CD4-positive, alpha-beta T cell treated with Interleukin-6 for 4 hours (primary cell): ENCODE measurements around the gene PPP1R16B.

Experiments used
- DNase-seq: peaks from one replicate; pipeline ENCODE4 v3.0.0-alpha.2; 2020; ENCODE audit warnings: mixed read lengths

PPP1R16B gene

DNA sequence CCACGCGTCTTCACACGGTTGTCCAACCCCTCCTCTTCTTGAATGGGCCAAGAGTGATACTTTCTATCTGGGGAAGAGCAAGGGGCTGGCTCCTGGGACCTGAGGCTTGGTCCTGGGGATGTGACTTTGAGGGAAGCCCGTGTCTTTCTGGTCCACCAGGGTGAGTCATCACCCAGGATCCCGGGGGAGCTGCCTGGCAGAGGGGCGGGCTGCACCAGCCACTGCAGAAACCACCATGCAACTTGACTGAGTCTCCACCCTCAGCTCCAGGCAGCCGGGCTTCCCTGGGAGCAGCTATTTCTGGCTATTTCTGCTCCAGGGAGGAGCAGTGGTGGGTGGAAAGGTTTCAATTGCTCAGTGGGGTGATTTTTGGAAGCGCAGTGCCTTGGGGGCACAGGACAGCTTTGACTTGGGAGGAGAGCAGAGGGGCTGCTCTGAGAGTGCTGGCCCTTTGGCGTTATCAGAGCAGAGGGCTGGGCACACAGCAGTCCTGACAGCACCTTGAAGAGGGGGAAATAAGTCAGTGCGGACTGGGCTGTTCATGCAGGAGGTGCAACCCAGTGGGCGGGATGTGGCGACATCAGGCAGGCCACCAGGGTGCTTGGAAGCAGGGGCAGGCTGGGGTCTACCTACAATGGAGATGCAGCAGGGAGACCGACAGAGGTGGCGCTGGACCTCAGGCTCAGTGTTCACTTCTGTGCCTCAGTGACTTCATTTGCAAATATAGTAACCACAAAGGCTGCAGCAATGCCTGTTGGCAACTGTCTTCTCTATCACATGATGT is 75.6 kb downstream of the PPP1R16B start:
- DNase-seq: no peak

DNA sequence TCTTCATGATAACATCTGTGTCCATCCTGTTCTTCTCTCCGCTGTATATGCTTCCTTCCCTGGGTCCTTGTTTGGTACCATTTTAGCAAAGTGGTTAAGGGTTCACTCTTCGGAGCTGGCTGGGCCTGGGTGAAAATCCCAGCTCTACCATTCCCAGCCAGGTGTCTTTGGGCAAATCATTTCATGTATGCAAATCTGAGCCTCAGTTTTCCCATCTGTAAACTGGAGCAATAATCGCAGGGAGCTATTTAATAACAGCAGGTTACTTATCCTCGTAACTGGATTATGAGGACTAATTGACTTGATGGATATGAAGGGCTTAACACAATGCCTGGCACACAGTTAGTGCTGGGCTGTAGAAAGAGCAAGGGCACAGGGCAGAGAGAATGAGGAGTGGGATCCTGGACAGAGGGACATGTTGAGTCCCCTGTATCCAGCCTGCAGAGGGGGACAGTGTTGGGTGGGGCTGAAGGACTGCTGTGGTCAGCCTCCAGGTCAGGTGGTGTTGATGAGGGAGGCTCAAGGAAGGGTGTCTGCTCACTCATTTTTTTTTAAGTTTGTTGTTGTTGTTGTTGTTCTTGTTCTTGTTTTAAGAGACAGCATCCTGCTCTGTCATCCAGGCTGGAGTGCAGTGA is 76.4 kb downstream of the PPP1R16B start:
- no peak for DNase-seq

DNA sequence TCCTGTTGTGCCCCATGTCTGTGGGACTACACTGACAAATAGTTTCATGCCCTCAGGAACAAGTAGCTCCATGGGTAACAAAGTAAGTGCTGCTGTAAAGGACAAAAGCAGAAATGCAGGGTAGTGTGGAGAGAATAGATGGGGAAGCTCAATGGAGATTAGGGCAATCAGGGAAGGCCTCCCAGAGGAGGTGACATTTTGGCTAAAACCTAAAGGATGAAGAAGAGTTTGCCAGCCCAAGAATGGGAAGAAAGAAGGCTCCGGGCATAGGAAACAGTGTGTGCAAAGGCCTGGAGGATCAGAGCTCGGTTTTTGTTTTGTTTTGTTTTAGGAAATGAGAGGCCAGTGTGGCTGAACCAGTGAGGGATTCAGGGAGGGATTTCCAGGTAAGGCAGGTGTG is 77.1 kb downstream of the PPP1R16B start:
- no peak for DNase-seq

DNA sequence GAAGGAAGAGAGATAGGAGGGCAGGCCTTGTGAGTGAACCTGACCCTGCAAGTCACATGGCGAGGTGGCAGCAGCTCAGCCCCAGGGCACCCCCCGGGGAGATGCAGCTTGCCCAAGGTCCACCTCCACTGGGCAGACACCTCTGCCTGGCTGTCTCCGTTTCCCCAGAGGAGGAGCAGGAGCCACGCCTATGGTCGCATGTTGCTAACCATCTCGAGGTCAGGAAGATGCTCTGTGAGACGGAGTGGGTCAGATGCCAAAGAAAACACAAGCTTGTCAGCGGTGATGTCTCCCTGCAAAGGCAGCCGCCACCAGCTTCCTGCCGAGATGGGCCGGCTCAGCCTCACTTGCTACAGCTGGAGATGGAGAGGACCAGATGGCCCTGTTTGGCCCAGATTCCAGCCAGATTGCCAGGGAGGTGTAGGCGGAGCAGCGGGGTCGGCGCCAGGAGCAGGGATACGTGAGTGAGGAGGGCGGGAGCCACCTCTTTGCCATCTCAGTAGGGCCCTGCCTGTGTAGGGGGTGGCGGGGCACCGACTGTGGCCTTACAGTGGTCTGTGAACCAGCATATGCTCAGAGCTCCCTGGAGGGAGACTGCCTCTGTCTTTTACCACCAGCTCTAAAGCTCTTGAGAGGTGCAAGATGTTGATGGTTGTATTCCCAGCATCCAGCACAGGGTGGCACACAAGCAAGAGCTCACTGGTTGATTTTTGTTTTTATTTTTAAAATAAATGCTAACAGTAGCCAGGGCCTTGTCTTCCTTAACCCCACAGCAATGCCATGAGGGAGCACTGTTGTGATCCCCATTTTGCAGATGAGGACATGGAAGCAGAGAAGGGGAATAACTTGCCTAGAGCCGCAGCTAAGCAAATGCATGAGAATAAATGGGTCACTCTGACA is 77.8 kb downstream of the PPP1R16B start:
- DNase-seq: no peak

DNA sequence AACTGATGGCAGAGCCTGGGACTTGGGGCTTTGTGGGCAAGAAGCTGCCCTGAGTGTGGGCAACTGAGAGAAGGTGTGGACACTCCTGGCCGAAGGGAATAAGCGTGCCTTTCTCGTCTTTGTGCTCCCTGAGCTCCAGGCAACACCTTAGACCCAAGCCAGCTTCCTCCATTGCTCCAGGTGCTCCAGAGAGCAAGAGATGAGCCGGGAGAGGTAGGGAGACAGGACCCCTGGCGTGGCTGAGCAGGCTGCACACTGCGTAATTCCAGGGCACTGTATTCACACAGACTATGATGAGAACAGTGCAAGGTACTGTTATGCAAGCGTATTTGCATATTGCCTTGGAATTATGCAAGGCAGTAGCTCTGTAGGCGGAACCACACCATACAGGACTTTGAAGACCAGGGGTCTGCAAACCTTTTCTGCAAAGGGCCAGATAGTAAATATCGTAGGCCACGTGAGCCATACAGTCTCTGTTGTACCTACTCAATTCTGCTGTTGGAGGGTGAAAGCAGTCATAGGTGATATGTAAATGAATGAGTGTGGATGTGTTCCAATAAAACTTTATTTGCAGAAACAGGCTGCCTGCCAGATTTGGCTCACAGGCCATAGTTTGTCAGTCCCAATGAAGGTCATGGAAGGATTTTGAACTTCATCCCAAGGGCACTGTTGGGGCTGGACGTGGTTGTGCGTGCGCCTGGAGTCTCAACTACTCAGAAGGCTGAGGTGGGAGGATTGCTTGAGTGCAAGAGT is 78.7 kb downstream of the PPP1R16B start:
- DNase-seq: no peak

DNA sequence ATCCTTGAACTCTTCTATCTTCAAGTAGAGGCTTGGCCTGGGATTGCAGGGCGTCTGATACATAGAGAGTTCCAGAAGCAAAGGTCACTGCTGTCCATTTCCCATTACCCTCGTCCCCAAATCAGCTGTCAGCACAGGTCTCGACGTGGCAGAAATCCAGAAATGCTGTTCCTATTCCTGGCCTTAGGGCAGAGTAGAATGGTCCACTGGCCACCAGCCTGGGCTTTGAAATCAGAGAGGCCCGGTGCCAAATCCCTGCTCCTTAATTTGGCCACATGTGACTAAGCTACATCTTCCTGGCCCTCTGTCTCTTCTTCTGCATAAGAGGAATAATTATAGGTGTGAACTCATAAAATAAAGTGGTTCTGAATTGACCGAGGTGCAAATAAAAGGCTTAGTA is 79.9 kb downstream of the PPP1R16B start:
- DNase-seq: no peak

DNA sequence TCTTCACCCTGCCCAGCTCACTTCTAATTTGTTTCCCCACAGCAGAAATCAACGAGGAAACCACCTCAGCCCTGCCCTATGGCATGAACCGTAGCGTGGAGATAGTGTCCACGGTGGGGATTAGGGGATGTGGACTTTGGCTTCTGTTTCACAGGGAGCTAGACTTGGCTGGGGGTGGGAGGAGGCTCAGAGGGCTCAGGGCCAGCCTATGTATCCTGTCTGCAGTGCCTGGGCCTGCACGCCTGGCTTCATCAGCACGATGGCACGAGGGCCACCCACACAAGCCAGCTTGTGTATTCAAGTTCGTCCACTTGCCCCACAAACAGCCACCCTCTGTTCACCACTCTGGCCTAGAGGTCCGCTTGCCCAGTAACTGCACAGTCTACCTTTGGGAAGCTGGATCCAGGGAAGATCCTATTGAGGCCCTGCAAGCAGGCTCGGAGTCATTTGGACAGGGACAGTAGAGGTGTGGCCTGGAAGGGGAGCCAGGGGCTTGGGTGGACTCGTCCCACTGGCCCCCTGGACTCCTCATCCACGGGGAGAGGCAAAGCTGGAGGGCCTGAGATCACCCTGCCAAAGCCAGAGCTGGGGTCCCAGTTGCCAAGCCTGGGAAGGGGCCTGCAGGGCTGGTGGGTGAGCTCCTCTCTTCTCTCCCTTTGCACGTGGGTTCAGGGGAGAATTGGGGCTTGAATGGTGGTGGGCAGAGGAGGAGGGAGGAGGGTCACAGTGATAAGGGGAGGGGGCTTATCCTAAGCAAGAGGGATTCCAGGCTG is 82.7 kb downstream of the PPP1R16B start:
- DNase-seq: no peak

DNA sequence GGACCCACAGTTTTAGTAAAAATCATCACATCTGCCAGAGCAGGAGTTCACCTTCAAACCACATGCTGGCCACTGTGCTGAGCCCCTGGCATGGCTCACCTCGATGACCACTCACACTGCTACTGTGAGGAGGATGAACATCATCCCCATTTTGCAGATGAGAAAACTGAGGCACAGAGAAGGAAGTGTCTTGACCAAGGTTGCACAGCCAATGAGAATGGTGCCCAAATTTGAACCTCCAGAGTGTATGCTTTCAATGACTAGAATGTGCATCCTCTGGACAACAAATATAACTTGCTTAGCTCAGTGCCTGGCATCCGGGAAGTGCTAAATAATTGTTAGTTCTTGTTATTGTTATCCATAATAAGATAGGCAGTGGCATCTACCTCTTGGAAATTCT is 83.6 kb downstream of the PPP1R16B start:
- DNase-seq: no peak

DNA sequence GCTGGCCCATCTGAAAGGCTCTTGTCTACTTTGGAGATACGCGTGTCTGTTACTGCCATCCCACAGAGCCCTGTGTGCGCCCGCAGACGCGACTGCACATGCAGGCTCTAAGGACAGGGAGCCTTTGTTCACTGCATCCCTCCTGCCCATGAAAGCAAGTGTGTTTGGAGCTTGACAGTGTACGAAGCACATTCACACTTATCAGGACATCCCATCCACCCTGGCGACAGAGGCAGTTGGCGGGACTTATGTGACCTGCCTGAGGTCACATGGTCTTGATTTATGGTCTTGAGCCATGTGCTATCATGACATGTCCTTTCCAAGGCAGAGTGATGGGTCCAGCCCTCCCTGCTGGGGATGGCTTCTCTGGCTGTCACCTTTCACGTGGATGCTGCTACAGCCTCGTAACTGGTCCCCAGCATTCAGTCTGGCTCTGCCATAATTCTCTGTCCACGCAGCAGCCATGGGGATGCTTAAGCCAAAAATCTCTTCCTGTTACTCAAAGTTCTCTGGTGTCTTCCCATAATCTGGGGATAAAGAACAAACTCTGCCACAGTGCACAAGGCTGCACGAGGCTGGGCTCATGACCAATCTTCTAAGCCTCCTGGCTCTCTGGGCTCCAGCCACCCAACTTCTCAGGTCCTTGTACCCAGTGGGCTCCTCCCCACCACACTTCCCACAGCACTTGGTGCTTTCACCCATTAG is 84.4 kb downstream of the PPP1R16B start:
- DNase-seq: no peak

DNA sequence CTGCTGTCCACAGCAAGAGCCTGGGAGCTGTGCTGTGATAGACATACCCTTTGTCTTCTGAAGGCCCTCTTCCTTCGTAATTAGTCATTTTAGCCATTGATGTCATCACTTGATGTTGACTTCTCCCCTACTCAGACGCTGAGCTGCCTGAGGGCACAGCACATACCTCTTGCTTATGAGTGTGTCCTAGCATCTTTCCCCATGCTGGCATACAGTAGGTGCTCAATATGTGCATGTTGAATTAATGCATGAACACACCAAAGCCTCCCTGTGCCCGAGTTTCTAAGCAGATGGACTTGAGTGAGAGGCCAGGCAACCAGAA is 85.0 kb downstream of the PPP1R16B start:
- no peak for DNase-seq

DNA sequence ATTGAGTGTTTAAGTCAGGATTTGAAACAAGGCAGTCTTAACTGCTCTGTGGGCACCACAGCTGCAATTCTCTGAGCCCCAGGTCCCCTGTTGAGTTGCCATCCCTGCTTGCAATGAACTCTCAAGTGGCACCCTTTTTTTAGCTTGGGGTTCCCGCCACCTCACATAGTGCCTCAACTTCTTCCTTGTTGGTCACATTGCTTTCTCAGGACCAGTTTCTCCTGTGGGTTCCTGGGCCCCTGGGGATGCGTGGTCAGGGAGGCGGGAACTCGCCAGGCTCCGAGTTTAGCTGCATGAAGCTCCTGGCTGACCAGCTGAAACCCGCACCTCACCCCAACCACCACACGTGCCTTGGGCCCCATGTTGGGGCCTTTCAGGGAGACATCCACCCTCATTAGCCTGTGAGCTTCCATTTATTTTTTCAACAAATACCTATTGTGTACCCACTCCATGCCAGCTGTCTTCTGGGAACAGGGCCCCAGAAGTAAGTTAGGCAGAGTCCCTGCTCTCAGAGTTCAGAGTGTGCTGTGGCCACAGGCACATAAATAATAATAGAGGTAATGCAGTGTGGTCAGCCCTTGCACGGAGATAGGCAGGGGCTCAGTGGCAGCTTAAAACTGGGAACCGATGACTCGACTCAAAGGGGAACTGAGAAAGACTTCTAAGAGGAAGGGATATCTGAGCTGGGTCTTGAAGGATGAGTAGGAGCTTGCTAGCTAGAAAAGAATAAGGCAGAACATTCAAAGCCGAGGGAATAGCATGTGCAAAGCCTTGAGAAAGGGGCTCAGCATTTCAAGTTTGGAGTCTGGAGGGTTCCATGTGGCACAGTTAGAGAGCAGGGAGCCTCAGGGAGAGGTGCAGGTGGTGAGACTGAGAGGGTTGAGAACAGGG is 86.8 kb downstream of the PPP1R16B start:
- no peak for DNase-seq

DNA sequence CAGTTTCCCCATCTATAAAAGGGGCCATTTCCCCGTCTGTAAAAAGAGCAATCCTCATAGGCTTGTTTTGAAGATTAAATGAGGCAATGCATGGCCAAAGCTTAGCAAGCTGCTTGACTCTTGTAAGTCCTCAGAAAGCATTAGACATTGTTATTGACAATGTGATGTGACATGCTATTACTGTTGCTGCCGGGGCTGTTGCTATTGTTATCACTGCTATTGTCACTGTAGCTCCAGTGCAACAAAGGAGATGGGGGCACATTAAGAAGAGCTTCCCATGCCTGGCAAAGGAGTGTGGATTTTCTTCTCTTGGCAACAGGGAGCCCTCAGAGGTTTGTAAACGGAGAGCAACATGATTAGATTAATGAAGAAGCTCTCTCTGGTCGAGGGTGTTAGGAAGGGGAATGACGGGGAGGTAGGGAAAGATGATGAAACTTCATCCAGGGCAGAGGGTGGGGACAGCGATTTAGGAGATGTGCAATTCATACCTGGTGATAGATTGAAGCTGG is 87.6 kb downstream of the PPP1R16B start:
- DNase-seq: no peak

DNA sequence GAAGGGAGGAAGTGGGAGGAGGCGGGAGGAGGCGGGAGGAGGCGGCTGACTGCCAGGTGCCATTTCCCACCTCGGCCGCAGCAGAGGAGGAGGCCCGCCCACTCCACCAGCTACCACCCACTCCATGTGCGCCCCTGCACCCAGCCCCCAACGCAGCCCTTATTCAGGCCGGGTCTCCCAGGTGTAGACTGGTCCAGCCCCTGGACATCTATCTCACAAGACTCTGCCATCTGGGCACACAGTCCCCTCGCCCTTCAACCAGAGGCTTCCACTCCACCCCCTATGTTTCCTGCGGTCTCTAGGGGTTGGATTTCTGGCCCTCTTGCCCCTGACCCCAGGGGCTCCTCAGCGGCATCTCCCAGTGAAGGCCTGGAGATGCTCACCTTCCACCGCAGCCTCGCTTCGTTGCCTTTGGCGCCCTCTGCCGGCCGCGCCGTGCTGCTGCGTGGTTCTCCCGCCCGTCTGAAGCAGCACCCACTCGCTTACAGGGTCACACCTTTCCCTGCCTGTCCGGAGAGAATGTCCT is 88.1 kb downstream of the PPP1R16B start:
- peak; percentile 83 for DNase-seq

DNA sequence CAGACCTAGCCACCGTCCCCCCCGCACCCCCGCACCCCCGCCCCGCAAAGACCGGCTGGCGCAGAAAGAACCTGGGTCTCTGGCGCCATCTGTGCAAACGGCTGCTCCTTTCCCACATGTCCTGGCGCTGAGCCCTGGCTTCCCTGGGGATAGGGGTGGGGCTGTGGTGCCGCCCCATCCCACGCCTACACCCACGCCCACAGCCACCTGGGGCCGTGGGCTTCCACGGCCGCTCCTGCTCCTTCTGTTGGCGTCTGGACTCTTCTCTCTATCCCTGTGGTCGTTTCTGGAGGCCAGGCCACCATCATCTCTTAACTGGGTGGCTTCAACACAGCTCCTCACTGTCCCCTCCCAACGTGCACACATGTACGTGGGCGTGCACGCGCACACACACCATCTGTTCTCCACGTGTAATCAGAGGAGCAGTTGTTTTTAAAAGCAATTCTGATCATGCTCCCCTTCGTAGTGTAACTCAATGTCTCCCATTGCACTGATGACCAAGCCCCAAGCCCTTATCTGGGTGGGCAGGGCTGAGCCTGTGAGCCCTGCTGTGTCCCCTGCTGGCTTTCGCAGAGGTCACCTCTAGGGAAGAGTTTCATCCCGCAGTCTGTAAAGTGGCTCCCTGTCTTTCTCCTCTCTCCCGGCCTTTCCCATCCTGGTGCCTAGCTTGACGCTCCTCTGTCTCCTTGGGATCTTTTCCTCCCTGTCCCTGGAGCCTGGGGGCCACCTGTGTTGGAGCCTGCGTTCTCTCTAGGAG is 88.8 kb downstream of the PPP1R16B start:
- no peak for DNase-seq

DNA sequence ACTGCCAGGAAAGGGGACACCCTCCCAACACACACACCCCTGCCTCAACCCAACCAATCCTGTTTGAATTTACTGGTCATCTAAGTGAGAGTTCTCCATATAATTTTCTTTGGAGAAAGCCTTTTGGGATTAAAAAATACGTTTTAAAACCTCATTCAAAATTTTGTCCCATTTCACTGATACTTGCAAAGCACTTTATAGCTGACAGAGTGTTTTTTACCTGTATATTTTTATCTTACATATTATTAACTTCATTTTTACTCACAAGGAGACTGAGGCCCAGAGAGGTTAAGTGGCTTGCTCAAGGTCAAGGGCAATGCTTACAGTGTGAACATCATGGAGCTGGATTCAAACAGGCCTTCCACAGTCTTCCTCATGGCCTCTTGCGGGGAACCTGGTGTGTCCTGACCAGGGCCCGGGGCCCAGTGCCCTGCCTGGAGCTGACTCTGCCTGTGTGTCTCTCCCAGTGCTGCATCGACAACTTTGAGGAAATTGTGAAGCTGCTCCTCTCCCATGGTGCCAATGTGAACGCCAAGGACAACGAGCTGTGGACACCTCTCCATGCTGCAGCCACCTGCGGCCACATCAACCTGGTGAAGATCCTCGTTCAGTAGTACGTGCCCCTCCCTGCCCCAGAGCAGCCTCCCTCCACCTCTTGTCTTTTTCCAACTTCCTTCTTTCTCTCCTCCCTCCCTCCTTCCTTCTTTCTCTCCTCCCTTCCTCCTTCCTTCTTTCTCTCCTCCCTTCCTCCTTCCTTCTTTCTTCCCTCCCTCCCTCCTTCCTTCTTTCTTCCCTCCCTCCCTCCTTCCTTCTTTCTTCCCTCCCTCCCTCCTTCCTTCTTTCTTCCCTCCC is 89.8 kb downstream of the PPP1R16B start:
- DNase-seq: no peak

DNA sequence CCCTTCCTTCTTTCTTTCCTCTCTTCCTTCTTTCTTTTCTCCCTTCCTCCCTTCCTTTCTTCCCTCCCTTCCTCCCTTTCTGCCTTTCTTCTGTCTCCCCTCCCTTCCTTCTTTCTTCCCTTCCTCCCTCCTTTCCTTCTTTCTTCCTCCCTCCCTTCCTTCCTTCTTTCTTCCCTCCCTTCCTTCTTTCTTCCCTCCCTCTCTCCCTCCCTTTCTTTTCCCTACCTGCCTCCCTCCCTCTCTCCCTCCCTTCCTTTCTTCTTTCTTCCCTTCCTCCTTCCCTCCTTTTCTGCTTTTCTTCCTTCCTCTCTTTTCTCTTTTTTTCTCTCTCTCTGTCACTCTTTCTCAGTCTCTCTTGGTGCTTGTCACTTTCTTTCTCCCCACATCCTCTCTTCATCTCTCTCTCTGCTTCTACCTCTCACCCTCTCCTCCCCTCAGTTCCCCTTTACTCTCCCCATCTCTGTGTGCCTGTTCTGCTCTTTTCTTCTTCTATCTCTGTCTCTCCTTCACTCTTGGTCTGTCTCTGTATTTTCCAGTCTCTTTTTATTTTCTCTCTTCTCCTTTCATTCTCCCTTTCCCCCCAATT is 90.6 kb downstream of the PPP1R16B start:
- no peak for DNase-seq

DNA sequence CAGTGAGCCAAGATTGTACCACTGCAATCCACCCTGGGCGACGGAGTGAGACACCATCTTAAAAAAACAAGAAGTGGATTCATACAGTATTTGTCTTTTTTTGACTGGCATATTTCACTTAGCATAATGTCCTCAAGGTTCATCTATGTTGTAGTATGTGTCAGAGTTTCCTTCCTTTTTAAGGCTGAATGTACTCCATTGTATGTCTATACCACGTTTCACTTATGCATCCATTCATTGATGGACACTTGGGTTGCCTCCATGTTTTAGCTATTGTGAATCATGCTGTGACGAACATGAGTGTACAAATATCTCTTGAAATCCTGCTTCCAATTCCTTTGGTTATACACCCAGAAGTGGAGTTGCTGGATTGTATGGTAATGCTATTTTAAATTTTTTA is 91.8 kb downstream of the PPP1R16B start:
- DNase-seq: no peak

DNA sequence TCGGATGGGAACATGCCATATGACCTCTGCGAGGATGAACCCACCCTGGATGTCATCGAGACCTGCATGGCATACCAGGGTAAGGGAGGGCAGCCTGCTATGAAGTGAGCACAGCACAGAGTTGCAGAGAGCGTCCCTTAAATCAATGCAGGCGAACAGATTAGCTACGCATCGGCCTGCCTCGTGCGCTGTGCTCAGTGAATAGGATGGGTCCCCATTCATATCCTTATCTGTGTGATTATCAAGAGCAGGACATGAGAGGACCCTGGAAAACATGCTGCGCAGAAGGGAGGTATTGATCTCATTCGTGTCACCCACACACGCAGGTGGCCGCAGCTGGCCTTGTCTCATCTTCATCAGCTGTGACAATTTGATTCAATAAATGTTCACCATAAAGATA is 95.1 kb downstream of the PPP1R16B start:
- no peak for DNase-seq
